HUES6 (cell line): ENCODE measurements around the gene MVB12B.

Experiments used
- H3K27ac ChIP-seq: 2 replicates; pipeline ENCODE4 v1.7.0; 2013; ENCODE audit warnings: low read depth, mild to moderate bottlenecking, low read length, inconsistent platforms
- H3K27me3 ChIP-seq: 2 replicates; pipeline ENCODE4 v1.6.1; 2013; ENCODE audit warnings: low read length; ENCODE audit not compliant: control insufficient read depth, insufficient read depth
- H3K36me3 ChIP-seq: 2 replicates; pipeline ENCODE4 v1.6.1; 2013; ENCODE audit warnings: low read length; ENCODE audit not compliant: control insufficient read depth, insufficient read depth
- H3K4me1 ChIP-seq: 2 replicates; pipeline ENCODE4 v1.6.1; 2013; ENCODE audit warnings: low read length; ENCODE audit not compliant: control insufficient read depth, insufficient read depth
- H3K4me3 ChIP-seq: 2 replicates; pipeline ENCODE4 v1.5.1; 2013; ENCODE audit warnings: low read depth, low read length
- H3K9ac ChIP-seq: one replicate; pipeline ENCODE4 v1.6.1; 2013; ENCODE audit warnings: mild to moderate bottlenecking, low read length
- H3K9me3 ChIP-seq: 2 replicates; pipeline ENCODE4 v1.6.1; 2013; ENCODE audit warnings: low read depth, low read length; ENCODE audit not compliant: control insufficient read depth, insufficient read depth

MVB12B gene

GRCh38 chr9:126389992-126390391, 63.4 kb downstream of the MVB12B start:
- Histone ChIP-seq H3K36me3 (0 out of 2 replicates have a peak, but pooled peaks cover 3% of the 10 kb centered on the region), H3K4me1 (0 out of 2 replicates have a peak, but pooled peaks cover 7% of the 10 kb centered on the region), H3K9me3 (no peaks in the 10 kb centered on the region), H3K27me3 (no peaks in the 10 kb centered on the region), H3K27ac (no peak overlapping the region), H3K9ac (no peak overlapping the region), H3K4me3 (no peak overlapping the region)

GRCh38 chr9:126390923-126391322, 64.3 kb downstream of the MVB12B start:
- Histone ChIP-seq H3K27ac (no peak overlapping the region), H3K4me1 (0 out of 2 replicates have a peak, but pooled peaks cover 7% of the 10 kb centered on the region), H3K27me3 (no peaks in the 10 kb centered on the region)

GRCh38 chr9:126391713-126392661, 65.4 kb downstream of the MVB12B start:
- no peak overlapping the region for H3K27ac ChIP-seq
- H3K4me1 ChIP-seq: 0 out of 2 replicates have a peak, but pooled peaks cover 7% of the 10 kb centered on the region
- no peaks in the 10 kb centered on the region for H3K27me3 ChIP-seq
- no peaks in the 10 kb centered on the region for H3K9me3 ChIP-seq
- peaks cover 6% of the 10 kb centered on the region; the same call in 1 of the 2 replicates for H3K36me3 ChIP-seq
- no peak overlapping the region for H3K4me3 ChIP-seq
- H3K9ac ChIP-seq: no peak overlapping the region

More at GRCh38 chr9:126390923-126391322, 64.3 kb downstream of the MVB12B start:
- Histone ChIP-seq H3K9ac (no peak overlapping the region), H3K4me3 (no peak overlapping the region), H3K9me3 (no peaks in the 10 kb centered on the region), H3K36me3 (0 out of 2 replicates have a peak, but pooled peaks cover 3% of the 10 kb centered on the region)

GRCh38 chr9:126392662-126393371, 66.2 kb downstream of the MVB12B start:
- H3K4me1 ChIP-seq: 0 out of 2 replicates have a peak, but pooled peaks cover 7% of the 10 kb centered on the region
- peaks cover 4% of the 10 kb centered on the region; the same call in 1 of the 2 replicates for H3K36me3 ChIP-seq
- no peak overlapping the region for H3K27ac ChIP-seq
- no peak overlapping the region for H3K9ac ChIP-seq
- H3K27me3 ChIP-seq: no peaks in the 10 kb centered on the region
- no peaks in the 10 kb centered on the region for H3K9me3 ChIP-seq
- H3K4me3 ChIP-seq: no peak overlapping the region

GRCh38 chr9:126393876-126394275, 67.2 kb downstream of the MVB12B start:
- H3K9me3 ChIP-seq: no peaks in the 10 kb centered on the region
- peaks cover 4% of the 10 kb centered on the region; the same call in 1 of the 2 replicates for H3K36me3 ChIP-seq
- 0 out of 2 replicates have a peak, but pooled peaks cover 7% of the 10 kb centered on the region for H3K4me1 ChIP-seq
- H3K9ac ChIP-seq: no peak overlapping the region
- no peak overlapping the region for H3K4me3 ChIP-seq
- H3K27me3 ChIP-seq: no peaks in the 10 kb centered on the region
- H3K27ac ChIP-seq: no peak overlapping the region

GRCh38 chr9:126394802-126395201, 68.2 kb downstream of the MVB12B start:
- no peak overlapping the region for H3K27ac ChIP-seq
- H3K4me1 ChIP-seq: 0 out of 2 replicates have a peak, but pooled peaks cover 7% of the 10 kb centered on the region
- H3K9ac ChIP-seq: no peak overlapping the region

GRCh38 chr9:126395439-126396212, 69.0 kb downstream of the MVB12B start:
- H3K27ac ChIP-seq: no peak overlapping the region
- H3K9ac ChIP-seq: no peak overlapping the region
- H3K4me1 ChIP-seq: 0 out of 2 replicates have a peak, but pooled peaks cover 7% of the 10 kb centered on the region
- no peaks in the 10 kb centered on the region for H3K27me3 ChIP-seq
- H3K9me3 ChIP-seq: no peaks in the 10 kb centered on the region
- H3K36me3 ChIP-seq: peaks cover 4% of the 10 kb centered on the region; the same call in 1 of the 2 replicates
- no peak overlapping the region for H3K4me3 ChIP-seq

More at GRCh38 chr9:126394802-126395201, 68.2 kb downstream of the MVB12B start:
- Histone ChIP-seq H3K4me3 (no peak overlapping the region), H3K9me3 (no peaks in the 10 kb centered on the region), H3K36me3 (peaks cover 4% of the 10 kb centered on the region; the same call in 1 of the 2 replicates), H3K27me3 (no peaks in the 10 kb centered on the region)

- Histone ChIP-seq H3K9ac (no peak overlapping the region), H3K4me1 (0 out of 2 replicates have a peak, but pooled peaks cover 7% of the 10 kb centered on the region), H3K9me3 (no peaks in the 10 kb centered on the region), H3K27ac (no peak overlapping the region), H3K4me3 (no peak overlapping the region), H3K36me3 (peaks cover 4% of the 10 kb centered on the region; the same call in 1 of the 2 replicates), H3K27me3 (no peaks in the 10 kb centered on the region)
These were observed 70.4 kb downstream of the MVB12B start for GRCh38 chr9:126397056-126397455.

GRCh38 chr9:126398403-126399058, 71.9 kb downstream of the MVB12B start:
- peaks cover 4% of the 10 kb centered on the region; the same call in 1 of the 2 replicates for H3K36me3 ChIP-seq
- no peak overlapping the region for H3K4me3 ChIP-seq
- no peak overlapping the region for H3K9ac ChIP-seq
- H3K9me3 ChIP-seq: no peaks in the 10 kb centered on the region
- no peaks in the 10 kb centered on the region for H3K27me3 ChIP-seq
- peaks cover 8% of the 10 kb centered on the region; the same call in 1 of the 2 replicates for H3K4me1 ChIP-seq
- H3K27ac ChIP-seq: no peak overlapping the region

GRCh38 chr9:126399251-126399650, 72.6 kb downstream of the MVB12B start:
- Histone ChIP-seq H3K4me3 (no peak overlapping the region), H3K27me3 (no peaks in the 10 kb centered on the region), H3K9me3 (no peaks in the 10 kb centered on the region), H3K4me1 (peaks cover 3% of the 10 kb centered on the region; the same call in 1 of the 2 replicates), H3K36me3 (peaks cover 4% of the 10 kb centered on the region; the same call in 1 of the 2 replicates), H3K9ac (no peak overlapping the region), H3K27ac (no peak overlapping the region)
